SK-N-SH treated with all-trans-retinoic acid at 6 μM for 48 hours (cell line): ENCODE data around the gene TIGD3.

ENCODE experiments used
- ESRRG ChIP-seq: fragments of 250-450 bp; sonication (Bioruptor Pico); IDR thresholded peaks from 2 replicates; pipeline ENCODE4 v1.6.1; 2021; ENCODE audit warnings: mild to moderate bottlenecking
- GLIS3 ChIP-seq: fragments of 250-450 bp; sonication (Bioruptor Pico); IDR thresholded peaks from 2 replicates; pipeline ENCODE4 v1.5.0; 2020; ENCODE audit warnings: mild to moderate bottlenecking, moderate library complexity
- TCF4 ChIP-seq: fragments of 250-450 bp; sonication (Bioruptor Pico); IDR thresholded peaks from 2 replicates; pipeline ENCODE4 v1.8.0; 2021; ENCODE audit warnings: mild to moderate bottlenecking, moderate library complexity, borderline replicate concordance
- TF ChIP-seq, protein P1 (sequence below): fragments of 250-450 bp; sonication (Bioruptor Pico); IDR thresholded peaks from 2 replicates; pipeline ENCODE4 v1.5.0; 2020; ENCODE audit warnings: mild to moderate bottlenecking, moderate library complexity

DNA sequence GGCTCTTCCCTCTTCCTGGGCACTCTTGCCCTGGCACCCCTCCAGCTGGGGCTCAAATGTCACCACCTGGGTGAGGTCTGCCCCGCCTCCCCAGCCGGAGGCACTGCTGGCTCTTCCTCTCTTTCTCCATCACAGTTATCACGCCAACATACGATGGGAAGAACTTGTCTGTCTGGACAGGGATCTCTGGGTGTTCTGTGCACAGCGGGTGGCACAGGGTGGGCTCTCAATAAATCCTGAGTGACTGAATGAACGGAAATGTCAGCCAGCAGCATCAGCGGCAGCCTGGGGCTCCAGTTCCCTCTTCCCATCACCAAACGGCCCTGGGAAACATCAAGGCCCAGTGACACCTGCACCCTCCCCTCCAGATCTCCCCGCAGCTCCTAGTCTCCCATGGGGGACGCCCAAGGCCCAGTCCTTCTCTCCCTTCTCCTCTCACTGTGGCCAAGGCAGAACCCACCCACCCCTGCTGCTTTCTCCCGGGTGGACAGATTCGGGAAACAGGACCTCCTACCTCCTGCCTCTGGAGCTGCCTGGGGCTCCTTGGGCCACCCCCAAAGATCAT lies 28.3 kb downstream of the TIGD3 start:
- TF ChIP-seq GLIS3 (CRISPR knock-in tag): no peak
- TF ChIP-seq, protein P1, sequence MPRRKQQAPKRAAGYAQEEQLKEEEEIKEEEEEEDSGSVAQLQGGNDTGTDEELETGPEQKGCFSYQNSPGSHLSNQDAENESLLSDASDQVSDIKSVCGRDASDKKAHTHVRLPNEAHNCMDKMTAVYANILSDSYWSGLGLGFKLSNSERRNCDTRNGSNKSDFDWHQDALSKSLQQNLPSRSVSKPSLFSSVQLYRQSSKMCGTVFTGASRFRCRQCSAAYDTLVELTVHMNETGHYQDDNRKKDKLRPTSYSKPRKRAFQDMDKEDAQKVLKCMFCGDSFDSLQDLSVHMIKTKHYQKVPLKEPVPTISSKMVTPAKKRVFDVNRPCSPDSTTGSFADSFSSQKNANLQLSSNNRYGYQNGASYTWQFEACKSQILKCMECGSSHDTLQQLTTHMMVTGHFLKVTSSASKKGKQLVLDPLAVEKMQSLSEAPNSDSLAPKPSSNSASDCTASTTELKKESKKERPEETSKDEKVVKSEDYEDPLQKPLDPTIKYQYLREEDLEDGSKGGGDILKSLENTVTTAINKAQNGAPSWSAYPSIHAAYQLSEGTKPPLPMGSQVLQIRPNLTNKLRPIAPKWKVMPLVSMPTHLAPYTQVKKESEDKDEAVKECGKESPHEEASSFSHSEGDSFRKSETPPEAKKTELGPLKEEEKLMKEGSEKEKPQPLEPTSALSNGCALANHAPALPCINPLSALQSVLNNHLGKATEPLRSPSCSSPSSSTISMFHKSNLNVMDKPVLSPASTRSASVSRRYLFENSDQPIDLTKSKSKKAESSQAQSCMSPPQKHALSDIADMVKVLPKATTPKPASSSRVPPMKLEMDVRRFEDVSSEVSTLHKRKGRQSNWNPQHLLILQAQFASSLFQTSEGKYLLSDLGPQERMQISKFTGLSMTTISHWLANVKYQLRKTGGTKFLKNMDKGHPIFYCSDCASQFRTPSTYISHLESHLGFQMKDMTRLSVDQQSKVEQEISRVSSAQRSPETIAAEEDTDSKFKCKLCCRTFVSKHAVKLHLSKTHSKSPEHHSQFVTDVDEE: no peak
- TF ChIP-seq TCF4 (CRISPR knock-in tag): no peak
- TF ChIP-seq ESRRG (CRISPR knock-in tag): no peak
